ENCODE data around the gene NKAIN2.
"Not testable (repeated sequence)": the region's sequence is repeated elsewhere in the genome, so short reads cannot be mapped to it uniquely, and the experiment has no call there.

The NKAIN2 gene

DNA sequence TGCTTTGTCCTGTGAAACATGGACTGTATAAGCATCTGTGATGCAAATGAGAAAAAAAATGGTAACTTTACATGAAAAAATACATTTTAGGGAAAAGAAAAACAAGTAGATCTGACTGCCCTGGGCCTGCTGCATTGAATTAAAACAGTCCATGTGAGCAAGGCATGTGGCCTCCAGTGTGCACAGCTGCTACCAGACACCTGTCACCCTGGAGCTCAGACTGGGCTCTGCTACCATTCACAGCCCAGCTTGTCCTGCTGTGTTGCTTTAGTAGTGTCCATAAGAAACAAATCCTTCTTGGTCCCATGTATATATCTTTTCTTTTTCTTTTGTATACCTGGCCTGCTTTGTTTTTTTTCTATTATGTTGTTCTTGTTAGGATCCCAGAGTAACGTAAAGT lies 315.9 kb downstream of the NKAIN2 start:
- no peak for DNase-seq

DNA sequence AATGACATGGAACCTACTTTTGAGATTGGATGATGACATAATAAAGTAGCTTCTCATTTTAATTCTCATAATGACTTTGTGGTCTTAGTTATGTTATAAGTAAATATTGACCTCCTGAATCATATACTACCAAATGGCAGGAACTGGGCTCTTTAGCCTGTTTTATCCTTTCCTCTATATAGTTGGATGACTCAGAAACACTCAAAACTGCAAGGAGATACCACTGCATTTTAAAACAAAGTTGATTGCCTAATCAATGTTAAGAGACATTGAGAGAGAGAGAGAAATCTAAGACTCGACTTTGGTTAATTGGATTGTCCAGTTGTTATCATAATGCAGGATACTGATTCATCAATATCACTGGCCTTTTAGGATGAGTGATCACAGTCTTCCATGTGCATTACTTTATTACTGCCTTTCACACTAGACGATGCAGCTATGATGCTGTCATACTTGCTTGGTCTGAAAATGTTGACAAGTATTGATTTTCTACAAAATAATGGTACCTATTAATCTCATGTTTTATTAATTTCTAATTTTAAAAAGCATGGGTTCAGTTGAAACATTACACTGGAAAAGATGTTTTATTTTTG lies 320.0 kb downstream of the NKAIN2 start:
- no peak for DNase-seq

DNA sequence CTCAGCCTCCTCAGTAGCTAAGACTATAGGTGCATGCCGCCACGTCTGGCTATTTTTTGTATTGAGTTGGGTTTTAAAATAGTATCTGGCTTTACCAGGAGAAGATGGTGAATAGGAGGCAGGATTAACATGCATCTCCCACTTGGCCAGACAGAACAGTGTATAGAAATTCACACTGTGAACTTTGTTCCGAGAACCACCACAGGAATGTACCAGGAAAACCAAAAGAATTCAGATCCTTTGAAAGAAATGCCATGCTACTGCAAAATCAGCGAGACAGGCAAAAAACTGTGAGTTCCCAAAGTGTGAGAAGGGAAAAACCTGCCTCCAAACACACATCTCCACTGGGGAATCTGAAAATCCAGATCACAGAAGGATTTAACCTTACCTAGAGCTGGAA lies 327.6 kb downstream of the NKAIN2 start:
- no peak for DNase-seq

DNA sequence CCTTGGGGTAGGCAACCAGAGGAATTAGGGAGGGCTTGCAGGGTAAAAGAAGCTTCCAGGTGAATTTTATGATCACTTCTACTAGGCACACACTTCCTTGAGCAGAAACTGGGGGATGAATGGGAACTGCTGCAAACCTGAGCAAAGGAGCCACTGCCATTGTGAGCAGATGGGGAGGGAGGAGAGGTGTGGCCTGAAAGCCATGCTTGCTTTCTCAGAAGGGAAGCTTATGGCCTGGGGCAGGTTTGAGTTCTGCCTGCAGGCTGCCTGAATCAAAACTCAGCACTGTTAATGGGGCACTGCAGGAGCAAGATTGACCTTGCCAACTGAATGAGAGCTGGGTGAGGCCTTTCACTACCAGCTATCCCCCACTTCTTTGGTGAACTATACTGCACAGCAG lies 328.1 kb downstream of the NKAIN2 start:
- DNase-seq, result no peak

DNA sequence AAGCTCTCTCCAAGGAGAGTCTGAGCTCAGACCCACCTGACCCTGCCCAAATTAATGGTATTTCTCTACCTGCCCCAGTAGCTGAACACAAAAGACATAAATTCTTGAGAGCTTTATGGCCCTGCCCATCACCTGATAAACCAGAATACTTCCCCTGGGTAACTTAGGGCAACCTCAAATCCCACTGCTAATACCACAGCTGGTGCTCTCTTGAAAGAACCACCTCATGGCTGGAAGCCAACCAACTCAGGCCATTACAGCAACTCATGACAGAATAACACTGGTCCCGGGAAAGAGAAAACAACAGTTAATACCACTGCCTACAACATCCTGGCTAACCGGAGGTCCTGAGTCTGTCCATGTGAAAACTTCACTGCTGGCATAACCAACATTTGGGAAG lies 328.6 kb downstream of the NKAIN2 start:
- no peak for DNase-seq

DNA sequence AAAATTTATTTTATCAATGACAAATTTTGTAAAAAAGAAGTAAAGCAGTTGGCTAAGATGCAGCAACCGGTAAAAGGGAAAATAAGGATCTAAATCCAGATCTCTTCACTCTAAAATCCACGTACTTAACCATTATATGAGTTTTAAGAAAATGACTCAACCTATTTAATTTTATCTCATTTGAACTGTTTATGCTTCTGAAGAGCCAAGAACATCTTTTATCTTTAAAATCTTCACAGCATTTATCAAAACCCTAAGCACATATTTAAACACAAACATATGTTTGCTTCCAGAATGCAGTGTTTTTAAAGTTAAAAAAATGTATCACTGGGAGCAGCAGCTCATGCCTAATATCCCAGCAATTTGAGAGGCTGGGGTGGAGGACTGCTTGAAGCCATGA lies 339.2 kb downstream of the NKAIN2 start:
- no peak for DNase-seq

DNA sequence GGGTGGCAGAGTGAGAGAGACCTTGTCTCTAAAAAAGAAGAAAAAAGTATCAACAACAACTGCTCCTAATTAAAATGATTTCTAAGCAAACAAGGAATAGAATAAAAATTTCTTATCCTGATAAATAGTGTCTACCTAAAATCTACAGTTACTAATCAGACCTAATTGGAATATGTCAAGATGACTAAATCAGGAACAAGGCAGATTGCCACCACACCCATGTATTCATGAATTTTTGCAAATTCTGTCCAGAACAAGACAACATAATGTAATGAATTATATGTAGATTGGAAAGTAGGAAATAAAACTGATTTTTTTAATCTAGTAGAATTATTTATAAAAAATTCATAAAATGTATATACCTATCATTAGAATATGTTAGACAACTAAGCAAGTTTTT lies 339.8 kb downstream of the NKAIN2 start:
- no peak for DNase-seq

DNA sequence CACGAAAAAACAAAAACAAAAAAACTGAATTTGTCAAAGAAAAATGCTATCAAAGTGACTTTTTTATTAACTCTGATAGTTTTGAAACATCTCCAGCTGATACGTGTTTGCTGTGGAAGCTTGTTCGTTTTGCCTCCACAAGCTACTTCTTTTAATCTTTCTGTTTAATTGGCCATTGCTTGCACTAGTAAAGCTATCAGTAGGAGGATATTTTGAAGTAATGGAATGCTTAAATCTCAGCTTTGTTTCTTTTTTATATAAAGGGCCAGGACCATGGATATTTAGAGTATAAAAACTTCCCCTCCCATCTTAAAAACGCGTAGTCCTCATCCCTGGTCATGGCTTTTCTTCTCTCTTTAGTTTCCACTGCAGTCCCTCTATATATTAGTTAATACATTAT lies 344.0 kb downstream of the NKAIN2 start:
- DNase-seq, result no peak

DNA sequence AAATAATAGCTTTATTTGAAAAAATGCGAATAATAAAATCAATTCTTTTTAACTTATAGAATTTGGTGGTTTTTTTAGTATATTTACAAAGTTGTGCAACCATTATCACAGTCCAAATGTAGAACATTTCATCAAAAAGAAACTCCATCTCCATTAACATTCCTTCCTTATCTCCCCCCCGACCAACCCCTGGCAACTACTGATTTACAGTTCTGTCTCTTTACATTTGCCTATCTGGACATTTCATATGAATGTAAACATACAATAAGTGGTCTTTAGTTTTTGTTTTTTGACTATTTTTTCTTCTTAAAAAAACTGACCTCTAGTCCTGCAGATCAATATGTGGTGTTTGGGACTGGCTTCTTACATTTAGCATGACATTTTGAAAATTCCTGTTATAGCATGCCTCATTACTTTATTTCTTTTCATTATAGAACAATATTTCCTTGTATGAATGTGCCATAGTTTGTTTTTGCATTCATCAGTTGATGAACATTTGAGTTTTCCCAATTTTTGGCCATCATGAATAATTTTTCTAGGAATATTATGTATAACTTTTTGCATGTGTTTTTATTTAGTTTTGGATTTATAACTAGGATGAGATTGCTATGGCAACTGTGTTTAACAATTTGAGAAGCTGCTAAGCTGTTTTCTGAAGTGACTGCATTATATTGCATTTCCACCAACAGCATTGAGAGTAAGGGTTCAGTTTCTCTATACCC lies 344.7 kb downstream of the NKAIN2 start:
- no peak for DNase-seq

DNA sequence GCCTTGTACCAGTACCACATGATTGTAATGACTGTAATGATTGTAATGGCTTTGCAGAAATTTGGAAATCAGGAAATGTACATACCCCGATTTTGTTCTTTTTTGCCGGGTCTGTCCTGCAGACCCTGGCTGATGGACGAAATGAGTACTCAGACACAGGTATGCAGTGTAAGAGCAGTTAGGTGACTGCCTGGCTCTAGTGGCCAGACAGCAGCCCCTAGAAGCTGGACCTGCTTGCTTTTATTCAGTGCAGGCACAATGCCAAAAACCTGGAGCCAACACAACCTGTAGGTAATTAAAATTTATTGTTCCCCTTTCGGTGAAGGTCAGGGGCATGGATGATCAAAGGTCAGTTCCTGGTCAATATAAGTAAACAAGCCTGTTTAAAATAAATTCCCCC lies 346.0 kb downstream of the NKAIN2 start:
- no peak for DNase-seq

DNA sequence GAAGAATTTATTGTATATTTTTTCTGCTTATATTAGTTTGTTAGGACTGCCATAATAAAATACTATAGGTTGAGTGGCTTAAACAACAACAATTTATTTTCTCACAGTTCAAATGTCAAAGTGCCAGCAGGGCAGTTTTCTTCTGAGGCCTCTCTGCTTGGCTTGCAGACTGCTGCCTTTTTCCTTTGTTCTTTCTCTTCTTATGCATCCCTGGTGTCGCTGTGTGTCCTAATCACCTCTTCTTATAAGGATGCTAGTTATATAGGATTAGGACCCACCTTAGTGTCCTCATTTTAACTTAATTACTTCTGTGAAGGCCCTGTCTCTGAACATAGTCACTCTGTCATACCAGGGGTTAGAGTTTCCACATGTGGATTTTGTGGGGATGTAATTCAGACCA lies 354.4 kb downstream of the NKAIN2 start:
- DNase-seq, result no peak

DNA sequence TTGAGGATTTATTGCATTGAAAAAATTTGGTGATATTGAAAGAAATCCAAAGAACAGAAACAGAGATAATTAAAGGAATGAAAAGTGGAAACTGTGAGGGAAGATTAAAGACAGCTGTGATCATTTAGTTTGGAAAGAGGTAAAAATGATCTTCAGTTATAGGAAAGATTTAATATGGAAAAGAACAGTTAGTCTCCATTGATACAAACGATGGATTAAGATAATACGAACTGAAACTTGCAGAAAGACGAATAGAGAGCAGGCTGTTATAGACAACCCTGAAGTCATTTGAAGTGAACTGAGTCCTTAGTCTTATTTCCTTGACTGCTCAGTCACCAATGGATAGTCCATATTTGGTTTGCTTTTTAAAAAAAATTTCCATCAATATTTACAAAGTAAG lies 360.0 kb downstream of the NKAIN2 start:
- no peak for DNase-seq

DNA sequence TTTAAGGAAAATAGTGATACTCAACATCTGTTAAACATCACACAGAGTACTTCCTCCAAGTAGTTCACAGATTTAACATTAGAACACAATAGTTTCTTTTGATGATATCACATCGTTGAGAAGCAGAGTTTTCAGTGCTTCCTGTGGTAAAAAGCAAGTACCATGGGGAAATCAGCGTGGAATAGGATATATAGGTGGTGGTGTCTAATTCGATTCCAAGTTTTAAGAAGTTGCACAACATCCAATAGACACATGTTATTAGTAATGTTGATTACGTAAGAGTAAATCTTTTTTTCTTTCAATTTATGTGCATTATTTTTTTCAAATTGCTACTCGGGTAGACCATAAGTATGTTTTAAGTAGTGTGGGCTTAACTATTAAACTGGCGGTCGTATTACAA lies 360.7 kb downstream of the NKAIN2 start:
- no peak for DNase-seq

DNA sequence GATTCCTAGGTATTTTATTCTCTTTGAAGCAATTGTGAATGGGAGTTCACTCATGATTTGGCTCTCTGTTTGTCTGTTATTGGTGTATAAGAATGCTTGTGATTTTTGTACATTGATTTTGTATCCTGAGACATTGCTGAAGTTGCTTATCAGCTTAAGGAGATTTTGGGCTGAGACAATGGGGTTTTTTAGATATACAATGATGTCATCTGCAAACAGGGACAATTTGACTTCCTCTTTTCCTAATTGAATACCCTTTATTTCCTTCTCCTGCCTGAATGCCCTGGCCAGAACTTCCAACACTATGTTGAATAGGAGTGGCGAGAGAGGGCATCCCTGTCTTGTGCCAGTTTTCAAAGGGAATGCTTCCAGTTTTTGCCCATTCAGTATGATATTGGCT lies 363.6 kb downstream of the NKAIN2 start:
- not testable (repeated sequence) for DNase-seq

DNA sequence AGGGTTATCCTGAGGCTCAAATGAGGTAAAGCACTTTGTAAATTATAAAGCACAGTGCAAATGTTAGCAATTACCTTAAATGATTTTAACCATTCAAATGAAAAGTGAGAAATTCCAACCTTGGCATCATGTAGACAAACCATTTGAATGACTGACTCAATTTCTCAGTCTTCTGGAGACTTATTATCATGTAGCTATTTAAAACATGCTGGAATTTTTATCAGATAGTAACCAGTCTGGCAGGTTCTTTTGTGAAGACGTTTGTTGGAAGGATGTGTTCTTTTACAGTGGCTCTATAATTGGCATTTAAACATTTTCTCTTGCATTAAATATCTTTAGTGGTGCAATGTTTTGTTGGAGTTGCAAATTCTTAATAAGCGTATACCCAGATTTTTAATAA lies 386.6 kb downstream of the NKAIN2 start:
- no peak for DNase-seq

DNA sequence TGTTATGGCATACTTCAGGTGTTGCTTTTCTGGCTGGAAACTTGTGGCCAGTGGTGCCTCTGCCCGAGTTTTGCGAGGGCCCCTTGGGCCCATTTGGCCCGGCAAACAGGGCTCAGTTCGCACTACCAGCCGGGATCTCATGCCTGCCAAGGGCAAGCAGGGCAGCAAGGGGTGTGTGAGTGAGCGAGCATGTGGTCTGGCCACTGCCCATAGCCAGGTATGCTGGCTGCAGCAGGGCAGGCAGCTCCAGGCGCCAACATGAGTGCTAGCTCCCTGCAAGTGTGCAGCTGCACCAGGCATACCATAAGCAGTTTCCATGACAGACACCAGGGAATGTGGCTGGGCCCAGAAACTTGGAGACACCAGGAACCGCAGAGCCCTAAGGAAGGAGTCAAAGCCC lies 389.5 kb downstream of the NKAIN2 start:
- no peak for DNase-seq

DNA sequence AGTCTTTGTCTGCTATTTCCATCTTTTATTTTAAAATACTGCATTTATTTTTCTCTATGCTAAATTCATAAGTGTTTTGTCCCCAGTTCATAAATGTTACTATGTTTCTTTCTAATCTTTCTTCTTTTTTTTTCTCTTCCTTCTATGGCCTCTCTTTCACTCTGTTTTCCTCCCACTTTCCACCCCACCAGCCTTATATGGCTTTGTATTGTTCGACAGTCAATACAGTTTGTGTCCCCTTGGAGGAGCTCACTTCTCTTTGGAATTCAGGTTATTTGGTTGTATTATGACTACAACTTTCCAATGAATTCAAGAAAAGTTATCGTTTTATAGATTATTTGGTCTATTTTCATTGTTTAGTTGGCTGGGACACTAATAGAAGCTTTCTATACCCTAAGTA lies 393.5 kb downstream of the NKAIN2 start:
- no peak for DNase-seq

DNA sequence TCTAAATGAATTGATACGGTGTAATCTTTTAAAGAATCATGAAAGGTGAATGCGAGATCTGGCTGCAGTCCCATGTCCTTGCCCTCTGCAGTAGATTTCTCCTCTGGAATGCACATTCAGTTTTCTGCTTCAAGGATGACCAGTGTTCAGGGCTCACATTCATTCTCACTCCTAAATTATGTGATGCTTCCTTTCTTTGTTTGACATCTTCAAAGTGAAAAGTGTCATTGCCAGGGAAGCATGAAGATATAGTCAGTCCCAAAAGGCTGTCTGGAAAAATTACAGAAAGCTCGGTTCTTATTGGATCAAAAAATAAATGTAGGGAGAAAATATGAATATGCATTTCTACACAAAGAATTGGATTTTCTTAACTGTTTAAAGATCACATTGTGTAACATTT lies 395.6 kb downstream of the NKAIN2 start:
- no peak for DNase-seq

DNA sequence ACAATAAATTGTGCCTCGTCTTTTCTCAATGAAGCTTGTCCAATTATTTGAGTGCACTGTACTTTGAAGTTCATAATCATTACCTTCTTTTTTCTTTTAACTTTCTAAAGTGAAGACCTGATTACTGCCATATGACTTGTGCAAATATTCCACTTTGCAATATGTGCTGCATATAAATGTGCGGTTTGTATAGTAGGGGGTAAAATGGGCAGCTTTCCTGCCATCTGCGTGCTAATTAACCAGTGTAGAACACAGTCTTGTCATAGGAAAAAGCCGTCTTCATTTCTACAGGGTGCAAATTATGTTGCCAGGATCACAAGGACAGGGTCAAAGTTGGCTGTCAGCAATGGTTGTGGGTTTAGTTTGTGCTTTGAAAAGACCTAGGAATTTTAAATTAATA lies 397.0 kb downstream of the NKAIN2 start:
- no peak for DNase-seq

DNA sequence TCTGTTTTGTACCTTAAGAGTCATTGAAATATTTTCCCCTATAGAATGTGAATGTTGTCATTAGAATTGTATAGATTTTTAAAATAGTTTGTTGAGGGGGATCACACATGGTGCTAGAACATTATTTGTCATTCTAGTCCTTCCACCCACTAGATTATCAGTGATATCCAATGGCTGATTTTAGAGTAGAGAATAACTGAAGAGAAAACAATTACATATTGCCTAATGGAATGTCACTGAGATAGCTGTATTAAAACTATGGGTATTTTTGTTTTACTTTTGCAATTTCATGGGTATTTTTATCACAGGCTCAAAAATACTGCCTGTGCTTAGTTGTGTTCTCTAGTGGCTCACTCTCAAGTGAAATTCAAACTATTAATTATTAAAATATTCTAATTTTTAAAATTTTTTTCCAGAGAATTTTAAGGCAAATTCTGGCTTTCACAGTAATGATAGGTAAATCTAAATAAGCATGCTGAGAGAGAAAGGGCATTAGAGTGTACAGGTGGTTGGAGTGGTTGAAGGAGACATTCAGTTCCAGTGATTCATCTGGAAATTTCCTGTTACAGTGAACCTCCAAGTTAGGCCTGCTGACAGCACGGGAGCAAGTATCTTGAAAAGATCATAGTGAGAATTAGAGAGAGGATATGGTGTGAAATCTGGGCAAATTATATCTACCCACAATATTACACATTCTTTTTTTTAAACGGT lies 399.6 kb downstream of the NKAIN2 start:
- no peak for DNase-seq

DNA sequence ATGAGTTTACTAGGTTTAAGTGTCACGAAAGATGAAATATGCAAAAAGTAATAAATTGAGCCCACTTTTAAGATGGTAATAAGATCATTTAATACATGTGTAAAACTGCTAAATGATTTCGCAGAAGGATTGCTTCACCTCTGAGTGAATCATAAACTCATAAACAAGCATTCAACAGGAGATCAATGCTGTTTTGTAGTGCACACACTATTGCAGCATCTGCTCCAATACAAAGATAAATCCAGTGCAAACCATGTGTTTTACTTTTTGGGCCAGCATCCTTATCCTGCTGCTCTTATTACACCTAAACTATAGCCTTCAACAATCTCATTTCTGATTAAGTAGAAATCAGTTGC lies 400.1 kb downstream of the NKAIN2 start:
- no peak for DNase-seq

DNA sequence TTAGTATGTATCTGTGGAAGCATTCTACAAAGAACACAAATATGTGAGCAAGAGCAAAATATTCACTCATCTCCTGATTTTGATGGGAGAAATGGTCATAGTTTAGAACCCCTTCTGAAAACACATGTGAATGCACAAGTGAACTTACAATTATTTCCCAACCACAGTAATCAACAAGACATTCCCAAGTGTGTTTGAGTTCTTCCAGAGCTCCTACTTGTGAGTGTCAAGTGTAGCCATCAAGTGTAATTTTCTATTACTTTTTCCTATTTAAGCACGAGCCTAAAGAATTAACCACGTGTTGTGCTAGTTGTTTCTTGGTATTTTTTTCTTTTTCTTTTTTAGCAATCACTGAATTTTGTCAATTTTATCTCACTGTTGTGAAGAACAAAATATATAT lies 402.3 kb downstream of the NKAIN2 start:
- no peak for DNase-seq

DNA sequence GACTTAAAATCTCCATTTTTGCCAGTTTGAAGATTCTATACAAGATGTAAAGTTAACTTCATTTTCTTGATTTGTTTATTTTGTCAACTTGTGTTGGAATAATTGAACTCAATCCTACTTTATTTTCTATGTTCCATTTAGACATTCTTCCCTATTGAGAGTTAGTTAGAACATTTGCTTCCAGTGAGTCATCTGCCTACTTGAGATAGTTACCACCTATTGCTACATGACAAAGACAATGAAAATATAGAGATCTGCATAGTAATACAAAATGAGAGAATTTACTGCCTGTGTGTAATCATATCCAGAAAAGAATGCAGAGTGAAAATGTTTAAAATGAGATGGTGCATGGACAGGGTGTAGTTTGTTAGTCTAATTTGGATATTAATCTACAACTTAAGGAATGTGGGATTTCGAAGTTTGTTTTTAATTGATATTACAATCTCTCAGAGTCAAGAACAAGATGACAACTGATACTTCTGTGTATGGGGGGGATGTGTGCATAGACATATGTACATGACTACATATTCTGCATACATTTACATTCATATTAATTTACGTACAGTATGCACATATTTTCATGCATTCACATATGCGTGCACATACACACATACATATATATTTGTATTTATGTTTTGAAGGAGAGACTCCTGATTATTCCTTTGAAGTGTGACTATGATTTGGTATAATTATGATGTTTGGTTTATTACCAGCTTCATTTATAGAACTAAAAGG lies 420.1 kb downstream of the NKAIN2 start:
- DNase-seq, result no peak

DNA sequence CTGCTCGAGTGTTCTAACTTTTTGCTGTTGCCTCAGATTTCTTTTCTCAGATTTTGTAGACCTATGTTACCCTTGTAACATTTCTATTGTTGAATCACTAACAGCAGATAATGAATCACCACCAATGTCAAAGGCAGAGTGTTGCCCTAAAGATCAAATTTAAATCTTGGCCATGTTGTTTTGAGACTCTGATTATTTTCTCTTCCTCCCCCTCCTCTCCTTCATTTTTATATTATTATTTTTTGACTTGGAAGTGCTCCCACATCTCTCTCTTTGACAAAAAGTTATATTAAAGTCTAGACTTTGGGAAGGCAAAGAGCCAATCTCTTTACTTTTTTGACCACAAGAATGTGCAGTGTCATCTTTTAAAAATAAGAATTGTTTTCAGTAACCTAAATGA lies 422.7 kb downstream of the NKAIN2 start:
- DNase-seq, result no peak

All from cortex of kidney (tissue), 1 donor.